ENCODE measurements around the gene TPPP2.

The TPPP2 gene

GRCh38 chr14:21017528-21018245, 12.3 kb upstream of the TPPP2 start:
- no peak for DNase-seq (ENCODE audit: low spot score)

- no peak for DNase-seq (ENCODE audit: low spot score)
These were observed 11.7 kb upstream of the TPPP2 start for GRCh38 chr14:21018286-21018685.

GRCh38 chr14:21018781-21019180, 11.2 kb upstream of the TPPP2 start:
- no peak for DNase-seq (ENCODE audit: low spot score)

GRCh38 chr14:21019366-21019765, 10.7 kb upstream of the TPPP2 start:
- DNase-seq (ENCODE audit: low spot score), result no peak

- DNase-seq (ENCODE audit: low spot score), result no peak
These were observed 9.0 kb upstream of the TPPP2 start for GRCh38 chr14:21020977-21021545.

GRCh38 chr14:21022686-21023085, 7.3 kb upstream of the TPPP2 start:
- DNase-seq (ENCODE audit: low spot score), result no peak

GRCh38 chr14:21023174-21023573, 6.8 kb upstream of the TPPP2 start:
- no peak for DNase-seq (ENCODE audit: low spot score)

- no peak for DNase-seq (ENCODE audit: low spot score)
These were observed 6.0 kb upstream of the TPPP2 start for GRCh38 chr14:21023817-21024584.

- DNase-seq (ENCODE audit: low spot score), result no peak
These were observed 5.2 kb upstream of the TPPP2 start, which contains the start of gene NDRG2 for GRCh38 chr14:21024585-21025370. Gene NDRG2, minus strand, starts transcription at chr14:21025061. Its CDS starts 1,746 bp downstream, at chr14:21023315.

GRCh38 chr14:21025371-21026273, 4.4 kb upstream of the TPPP2 start:
- no peak for DNase-seq (ENCODE audit: low spot score)

GRCh38 chr14:21026274-21026987, 3.6 kb upstream of the TPPP2 start:
- no peak for DNase-seq (ENCODE audit: low spot score)

- DNase-seq (ENCODE audit: low spot score), result no peak
These were observed 3.1 kb upstream of the TPPP2 start for GRCh38 chr14:21026988-21027315.

GRCh38 chr14:21030531-21030930, 514 bp downstream of the TPPP2 start:
- no peak for DNase-seq (ENCODE audit: low spot score)

- no peak for DNase-seq (ENCODE audit: low spot score)
These were observed 2.5 kb downstream of the TPPP2 start for GRCh38 chr14:21032326-21033132.

GRCh38 chr14:21033133-21033698, 3.2 kb downstream of the TPPP2 start:
- DNase-seq (ENCODE audit: low spot score), result no peak

- no peak for DNase-seq (ENCODE audit: low spot score)
These were observed 4.7 kb downstream of the TPPP2 start, which contains the start of gene RNASE13 for GRCh38 chr14:21034707-21035106. Gene RNASE13, minus strand, starts transcription at chr14:21034807. Its CDS starts 519 bp downstream, at chr14:21034288.

- no peak for DNase-seq (ENCODE audit: low spot score)
These were observed 6.7 kb downstream of the TPPP2 start for GRCh38 chr14:21036751-21037150.

GRCh38 chr14:21037156-21037555, 7.1 kb downstream of the TPPP2 start:
- DNase-seq (ENCODE audit: low spot score), result no peak
